HG03460 (cell line): Measurements from ENCODE around the gene SNRNP27.
"Not testable (repeated sequence)": the region's sequence is repeated elsewhere in the genome, so short reads cannot be mapped to it uniquely, and the experiment has no call there.

Source experiments
- ATAC-seq: cut with Tn5 transposase; IDR thresholded peaks from one replicate; pipeline ENCODE4 v1.9.1; 2021; ENCODE audit not compliant: unreplicated experiment

The SNRNP27 gene

GRCh38 chr2:69893684-69894551 is at the start of gene SNRNP27:
SNRNP27 (plus strand) TSS chr2:69893956; CDS start chr2:69893985, 29 bp downstream.
- peak; percentile 76 for ATAC-seq

- no peak for ATAC-seq
Observed at GRCh38 chr2:69843993-69844392, 49.8 kb upstream of the SNRNP27 start.

- no peak for ATAC-seq
Observed at GRCh38 chr2:69844560-69844959, 49.2 kb upstream of the SNRNP27 start.

GRCh38 chr2:69846182-69847067 is 47.3 kb upstream of the SNRNP27 start:
- no peak for ATAC-seq

- no peak for ATAC-seq
Observed at GRCh38 chr2:69847068-69847828, 46.5 kb upstream of the SNRNP27 start.

GRCh38 chr2:69848186-69848790 is 45.5 kb upstream of the SNRNP27 start:
- ATAC-seq = no peak

- no peak for ATAC-seq
Observed at GRCh38 chr2:69858261-69858660, 35.5 kb upstream of the SNRNP27 start.

- ATAC-seq = no peak
Observed at GRCh38 chr2:69863298-69863697, 30.5 kb upstream of the SNRNP27 start.

- no peak for ATAC-seq
Observed at GRCh38 chr2:69888451-69888850, 5.3 kb upstream of the SNRNP27 start.

GRCh38 chr2:69889302-69889701 is 4.5 kb upstream of the SNRNP27 start:
- no peak for ATAC-seq

GRCh38 chr2:69890881-69891280 is 2.9 kb upstream of the SNRNP27 start:
- no peak for ATAC-seq

GRCh38 chr2:69892838-69893424 is 825 bp upstream of the SNRNP27 start:
- ATAC-seq = not testable (repeated sequence)

GRCh38 chr2:69894737-69895136 is 981 bp downstream of the SNRNP27 start:
- not testable (repeated sequence) for ATAC-seq

- ATAC-seq = no peak
Observed at GRCh38 chr2:69902213-69902922, 8.6 kb downstream of the SNRNP27 start.

GRCh38 chr2:69907216-69907615 is 13.5 kb downstream of the SNRNP27 start:
- no peak for ATAC-seq

GRCh38 chr2:69911985-69912563 is 18.3 kb downstream of the SNRNP27 start:
- no peak for ATAC-seq

- peak; percentile 85 for ATAC-seq
Observed at GRCh38 chr2:69914164-69914949, 20.6 kb downstream of the SNRNP27 start.
